Activated gamma-delta T cell treated with Interleukin-2 at 50 U/mL for 16 hours (primary cell): Measurements from ENCODE around the gene MAP3K14.

Experiments
- DNase-seq: peaks from one replicate; pipeline ENCODE4 v3.0.0-alpha.2; 2020

The MAP3K14 gene

DNA sequence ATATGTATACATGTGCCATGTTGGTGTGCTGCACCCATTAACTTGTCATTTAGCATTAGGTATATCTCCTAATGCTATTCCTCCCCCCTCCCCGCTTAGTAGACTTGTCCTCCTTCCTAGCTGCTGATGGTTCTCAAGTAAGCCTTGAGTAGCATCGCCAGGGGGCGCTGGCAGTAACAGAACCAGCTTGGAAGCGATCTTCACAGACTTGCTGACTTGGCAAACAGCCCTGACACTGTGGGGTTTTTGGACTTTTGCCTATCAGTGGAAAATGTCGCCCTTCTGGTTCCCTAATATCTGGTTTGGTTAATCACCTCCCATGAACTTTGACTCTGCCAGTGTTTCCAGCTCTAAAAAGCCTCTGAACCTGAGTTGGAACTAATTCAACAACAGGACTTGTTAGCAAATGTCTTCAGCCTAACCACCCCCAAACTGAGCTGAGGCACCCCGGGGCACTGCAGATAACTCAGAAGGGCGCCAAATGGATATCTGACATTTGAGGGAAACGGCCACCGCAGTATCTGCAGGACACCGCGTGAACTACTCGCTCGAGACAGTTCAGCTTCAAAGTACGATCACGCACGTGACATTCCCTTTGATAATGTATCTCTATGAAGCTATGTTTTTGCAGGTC, 39.5 kb downstream of the MAP3K14 start:
- peak; percentile 91 for DNase-seq

DNA sequence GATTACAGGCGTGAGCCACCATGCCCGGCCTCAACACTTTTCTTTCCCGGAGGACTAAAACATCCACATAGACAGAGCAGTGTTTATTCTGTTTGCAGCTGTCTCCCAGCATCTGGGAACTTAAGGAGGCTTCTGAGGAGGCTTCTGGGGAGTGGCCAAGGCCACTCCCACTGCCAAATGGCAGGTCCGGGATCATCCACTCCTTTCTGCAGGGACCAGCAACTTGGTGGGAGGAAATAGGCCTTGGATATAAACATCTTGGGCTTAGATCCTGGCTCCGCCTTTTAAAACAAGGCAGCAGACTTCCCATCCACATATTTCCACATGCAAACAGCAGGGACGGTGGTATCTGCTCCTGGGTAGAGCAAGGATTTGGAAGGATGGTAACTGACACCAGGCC, 40.8 kb downstream of the MAP3K14 start:
- no peak for DNase-seq

DNA sequence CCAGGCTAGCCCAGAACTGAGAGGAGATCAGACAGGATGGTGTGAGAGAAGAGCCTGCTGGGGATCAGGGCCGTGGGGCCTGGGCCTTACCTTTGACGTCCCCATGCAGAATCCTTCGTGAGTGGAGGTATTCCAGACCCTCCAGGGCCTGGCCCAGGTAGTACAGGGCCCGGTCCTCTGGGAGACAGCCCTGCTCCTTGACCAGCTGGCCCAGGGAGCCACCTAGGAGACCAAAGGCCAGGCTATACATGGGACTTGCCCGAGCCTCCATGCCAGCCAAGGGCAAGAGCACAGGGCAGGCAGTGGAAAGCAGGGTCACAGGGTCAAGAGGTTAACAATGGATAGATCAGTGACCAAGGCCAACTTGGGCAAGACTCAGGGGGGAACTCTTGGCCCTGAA, 42.8 kb downstream of the MAP3K14 start:
- DNase-seq, result no peak

DNA sequence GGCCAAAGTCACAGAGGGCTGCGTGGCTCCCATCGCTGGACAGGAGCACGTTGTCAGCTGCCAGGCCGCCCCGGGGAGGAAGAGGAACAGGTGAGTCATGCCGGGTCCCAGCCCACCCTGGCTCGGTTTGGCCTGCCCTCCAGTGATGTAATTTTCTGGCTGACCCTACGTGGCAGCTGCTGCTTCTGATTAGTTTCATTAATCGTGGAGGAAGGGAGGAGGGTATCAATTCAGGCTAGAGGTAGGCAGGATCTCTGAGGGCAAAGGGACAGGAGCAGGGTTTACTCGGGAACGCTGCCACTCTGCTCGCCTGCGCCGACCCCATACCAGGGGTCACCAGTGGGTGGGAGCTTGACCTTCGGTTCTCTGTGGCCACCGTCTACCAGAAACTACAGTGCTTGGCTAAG, 43.3 kb downstream of the MAP3K14 start:
- no peak for DNase-seq

DNA sequence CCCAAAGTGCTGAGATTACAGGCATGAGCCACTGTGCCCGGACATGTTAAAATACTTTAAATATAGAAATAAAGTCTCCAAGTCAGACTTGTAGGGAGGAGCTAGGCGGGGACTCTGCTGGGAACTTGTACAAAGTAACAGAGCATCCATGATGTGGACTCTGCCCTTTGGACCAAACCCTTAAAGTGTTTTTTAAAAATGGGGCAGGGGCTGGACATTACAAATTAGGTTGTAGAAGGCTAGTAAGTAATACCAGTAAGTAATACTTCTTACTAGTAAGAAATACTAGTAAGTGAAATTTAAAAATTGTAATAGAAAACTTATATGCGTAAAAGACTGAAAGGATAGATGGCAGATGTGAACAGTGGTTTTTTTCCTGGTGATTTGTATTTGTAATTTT, 45.2 kb downstream of the MAP3K14 start:
- no peak for DNase-seq

DNA sequence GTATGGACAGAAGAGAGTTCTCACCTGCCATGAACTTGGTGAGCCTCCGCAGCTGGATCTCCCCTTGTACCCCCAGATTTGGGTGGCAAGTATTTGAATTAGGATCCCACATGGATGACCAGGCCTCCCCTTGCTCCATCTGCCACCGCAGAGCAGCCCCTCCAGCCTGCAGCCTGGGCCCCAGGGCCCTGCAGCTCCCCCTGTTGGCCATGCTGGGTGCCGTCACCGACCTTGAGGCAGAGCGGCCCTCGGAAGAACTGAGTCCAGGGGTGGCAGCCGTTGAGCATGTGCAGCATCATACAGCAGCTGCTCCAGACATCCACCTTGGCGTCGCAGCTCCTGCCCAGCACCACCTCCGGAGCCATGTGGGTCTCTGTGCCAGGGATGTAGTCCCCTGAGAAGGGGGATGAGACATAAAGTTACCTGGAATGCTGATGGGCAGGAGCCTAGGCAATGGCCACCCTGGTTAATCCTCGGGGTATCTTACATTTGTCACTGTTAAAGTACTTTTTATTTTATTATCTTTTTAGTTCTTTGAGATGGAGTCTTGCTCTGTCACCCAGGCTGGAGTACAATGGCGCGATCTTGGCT, 45.9 kb downstream of the MAP3K14 start:
- DNase-seq, result peak; percentile 47

DNA sequence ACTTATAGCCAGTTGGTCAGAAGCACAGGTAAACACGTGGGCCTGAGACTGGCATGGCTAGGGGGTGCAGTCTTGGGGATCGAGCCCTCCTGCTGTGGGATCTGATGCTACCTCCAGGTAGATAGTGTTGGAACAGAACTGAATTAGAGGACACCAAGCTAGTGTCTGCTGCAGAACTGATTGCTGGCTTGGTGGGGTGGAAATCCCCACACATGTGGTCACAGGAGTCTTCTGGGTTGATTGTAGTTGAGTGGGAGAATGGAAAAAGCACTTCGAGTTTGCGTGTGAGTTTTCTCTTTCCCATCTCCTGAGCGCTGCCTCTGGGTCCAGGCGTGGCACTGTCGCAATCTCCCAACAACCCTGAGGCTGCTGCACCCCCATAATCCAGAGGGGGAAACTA, 46.9 kb downstream of the MAP3K14 start:
- DNase-seq, result no peak

DNA sequence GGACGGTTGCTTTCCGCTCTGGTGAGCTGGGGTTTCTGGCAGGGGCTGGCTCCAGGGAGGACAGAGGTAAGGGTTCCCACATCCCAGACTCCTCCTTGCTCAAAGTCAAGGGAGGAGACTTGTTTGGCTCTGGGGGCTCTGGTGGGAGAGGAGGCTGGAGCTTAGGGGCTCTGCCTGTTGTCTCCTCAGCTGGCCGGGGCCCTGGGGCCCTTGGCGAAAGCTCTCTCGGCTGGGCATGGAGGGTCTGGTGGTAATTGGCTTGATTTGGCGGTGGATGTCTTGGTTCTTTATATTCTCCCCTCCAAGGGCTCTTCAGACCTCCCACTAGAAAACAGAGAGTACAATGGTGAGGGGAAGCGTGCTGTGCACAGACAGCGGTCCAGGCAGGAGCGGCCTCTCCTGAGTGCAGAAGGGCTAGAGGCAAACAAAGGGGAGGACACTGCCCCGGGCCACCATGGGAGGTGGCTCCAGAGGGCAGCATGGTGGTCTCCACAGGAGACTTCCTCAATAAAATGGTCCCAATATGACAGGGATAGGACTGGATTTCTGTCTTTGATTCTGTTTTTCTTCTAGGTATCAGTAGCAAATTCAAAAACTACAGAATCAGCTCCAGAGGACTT, 49.3 kb downstream of the MAP3K14 start:
- no peak for DNase-seq

DNA sequence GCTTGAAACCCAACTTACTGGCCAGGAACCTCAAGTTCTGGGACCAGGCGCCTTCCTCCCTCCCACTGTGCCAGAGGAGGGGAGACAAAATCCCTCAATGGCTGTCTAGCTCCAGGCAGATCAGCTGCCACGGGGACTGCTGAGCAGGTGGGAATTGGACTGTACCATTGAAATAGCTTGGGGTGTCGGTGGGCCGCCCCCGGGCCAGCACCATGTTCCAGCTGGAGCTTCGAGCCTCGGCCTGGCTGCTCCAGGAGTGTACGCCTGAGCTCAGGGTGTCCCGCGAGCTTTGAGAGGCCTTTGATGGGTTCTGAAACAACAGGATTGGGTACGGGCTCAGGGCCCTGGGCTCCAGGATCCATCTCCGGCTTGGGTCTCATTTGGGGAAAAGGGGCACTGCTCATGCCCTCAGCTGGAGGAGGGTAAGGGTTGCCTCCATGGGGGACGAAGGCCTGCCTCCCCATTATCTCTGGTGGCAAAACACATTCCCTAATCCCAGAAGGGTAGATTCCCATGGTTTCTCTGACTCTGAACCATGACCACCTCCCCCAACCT, 50.4 kb downstream of the MAP3K14 start:
- no peak for DNase-seq

DNA sequence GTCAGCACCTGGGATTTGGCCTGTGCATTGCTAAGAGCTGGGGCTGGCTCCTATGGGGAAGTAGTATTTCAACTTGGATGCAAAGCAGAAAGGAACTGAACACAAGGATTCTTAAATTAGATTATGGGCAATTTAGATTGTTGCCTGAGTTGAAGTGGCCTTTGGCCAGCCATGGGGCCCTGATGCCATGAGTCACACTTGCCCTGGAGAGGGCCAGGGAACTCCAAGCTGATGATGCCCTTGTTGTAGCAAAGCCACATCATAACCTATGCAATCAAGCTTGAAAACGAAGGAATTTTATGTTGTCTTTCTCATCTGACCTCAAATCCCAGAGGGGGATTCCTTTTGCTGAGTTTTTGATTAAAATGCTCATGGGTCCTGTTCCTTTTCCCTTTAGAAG, 51.0 kb downstream of the MAP3K14 start:
- DNase-seq, result no peak

DNA sequence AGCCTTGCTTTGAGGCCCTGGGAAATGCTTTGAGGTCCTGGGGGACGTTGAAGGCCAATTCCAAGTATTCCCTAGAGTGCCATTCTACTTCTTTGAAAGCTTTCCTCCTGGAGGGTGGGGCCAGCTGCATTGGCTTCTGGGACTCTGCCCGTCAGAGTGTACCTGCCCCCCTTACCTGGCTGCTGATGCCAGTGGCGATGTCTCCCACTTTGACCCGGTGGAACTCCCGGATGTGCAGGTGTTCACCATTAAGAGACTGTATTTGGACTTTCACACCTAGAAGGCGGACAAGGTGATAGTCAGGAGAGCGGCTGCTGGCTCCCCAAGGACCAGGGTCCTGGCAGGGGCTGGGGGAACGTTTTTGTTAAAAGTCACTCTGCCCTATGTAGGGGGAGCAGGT, 51.8 kb downstream of the MAP3K14 start:
- DNase-seq, result no peak

DNA sequence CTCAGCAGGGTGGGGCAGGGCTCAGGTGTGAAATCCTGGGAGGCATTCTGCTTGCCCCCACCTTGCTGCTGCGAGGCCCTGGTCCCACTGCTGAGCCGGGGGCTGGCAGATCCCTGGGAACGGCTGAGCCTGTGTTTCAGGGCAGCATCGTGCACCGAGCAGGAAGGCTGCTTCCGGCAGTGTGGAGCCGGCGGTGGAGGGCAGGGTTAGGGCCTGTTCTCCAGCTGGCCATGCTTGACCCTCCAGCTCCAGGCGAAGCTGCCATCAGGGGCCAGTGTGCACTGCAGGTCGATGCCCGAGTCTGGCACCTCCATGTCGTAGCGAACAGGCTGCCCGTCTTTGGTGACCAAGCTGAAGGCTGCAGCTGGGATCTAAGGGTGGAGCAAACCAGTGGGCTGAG, 52.4 kb downstream of the MAP3K14 start:
- no peak for DNase-seq

DNA sequence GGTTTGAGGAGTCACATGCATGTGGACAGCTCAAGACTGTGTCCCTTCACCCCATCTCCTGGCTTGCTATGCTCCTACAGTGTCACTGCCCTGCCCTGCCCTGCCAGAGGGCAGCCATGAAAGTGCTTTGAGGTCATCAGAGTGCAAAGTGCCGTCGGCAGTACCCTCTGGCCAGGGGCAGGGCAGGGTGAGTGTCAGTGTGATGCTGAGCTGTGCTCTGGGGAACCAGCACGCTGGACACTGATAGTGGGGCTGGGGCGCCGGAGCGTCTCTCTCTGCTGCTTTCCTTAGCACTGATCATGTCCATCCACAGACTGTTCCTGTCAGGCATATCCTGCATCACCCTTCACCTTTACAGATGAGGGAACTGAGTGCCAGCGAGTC, 53.4 kb downstream of the MAP3K14 start:
- DNase-seq, result no peak

DNA sequence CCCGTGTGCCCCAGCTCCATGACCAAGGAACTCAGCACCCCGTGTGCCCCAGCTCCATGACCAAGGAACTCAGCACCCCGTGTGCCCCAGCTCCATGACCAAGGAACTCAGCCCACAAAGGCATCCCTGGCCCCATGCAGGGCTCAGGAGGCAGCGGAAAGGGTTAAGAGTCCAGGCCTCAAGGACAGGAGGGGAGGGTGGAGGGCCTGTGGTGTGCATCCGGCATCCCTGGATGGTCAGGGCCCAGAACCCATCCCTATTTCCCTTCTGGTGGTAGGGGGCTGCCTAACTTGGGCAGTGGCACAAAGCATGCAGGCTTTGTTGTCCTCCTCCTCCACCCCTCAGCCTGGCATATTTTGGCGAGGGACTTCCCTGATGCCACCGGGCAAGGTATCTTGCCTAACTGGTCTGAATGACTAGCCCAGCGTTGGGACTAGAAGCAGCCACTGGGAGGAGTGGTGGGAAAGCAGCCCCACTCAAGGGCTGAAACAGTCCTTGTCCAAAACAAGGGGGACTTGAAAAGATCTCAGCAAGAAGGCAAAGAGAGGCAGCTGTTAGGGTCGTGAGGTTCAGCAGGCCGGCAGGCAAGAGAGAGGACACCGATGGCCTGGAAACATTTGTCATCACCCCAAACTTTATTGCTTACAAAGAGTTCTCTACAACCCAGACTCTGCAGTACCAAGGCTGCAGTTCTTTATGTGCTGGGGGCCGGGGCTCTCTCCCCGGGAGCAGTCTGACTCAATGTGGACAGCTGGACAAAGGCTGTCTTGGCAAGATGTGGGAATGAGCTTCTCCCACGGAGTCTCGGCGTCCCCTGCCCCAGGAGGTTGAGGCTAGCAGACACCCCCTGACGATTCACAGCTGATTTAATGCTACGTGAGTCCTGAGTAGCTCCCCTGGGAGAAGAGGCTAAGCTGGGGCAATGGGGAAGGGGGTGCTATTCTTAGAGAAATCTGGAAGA, 54.0 kb downstream of the MAP3K14 start:
- DNase-seq, result no peak

DNA sequence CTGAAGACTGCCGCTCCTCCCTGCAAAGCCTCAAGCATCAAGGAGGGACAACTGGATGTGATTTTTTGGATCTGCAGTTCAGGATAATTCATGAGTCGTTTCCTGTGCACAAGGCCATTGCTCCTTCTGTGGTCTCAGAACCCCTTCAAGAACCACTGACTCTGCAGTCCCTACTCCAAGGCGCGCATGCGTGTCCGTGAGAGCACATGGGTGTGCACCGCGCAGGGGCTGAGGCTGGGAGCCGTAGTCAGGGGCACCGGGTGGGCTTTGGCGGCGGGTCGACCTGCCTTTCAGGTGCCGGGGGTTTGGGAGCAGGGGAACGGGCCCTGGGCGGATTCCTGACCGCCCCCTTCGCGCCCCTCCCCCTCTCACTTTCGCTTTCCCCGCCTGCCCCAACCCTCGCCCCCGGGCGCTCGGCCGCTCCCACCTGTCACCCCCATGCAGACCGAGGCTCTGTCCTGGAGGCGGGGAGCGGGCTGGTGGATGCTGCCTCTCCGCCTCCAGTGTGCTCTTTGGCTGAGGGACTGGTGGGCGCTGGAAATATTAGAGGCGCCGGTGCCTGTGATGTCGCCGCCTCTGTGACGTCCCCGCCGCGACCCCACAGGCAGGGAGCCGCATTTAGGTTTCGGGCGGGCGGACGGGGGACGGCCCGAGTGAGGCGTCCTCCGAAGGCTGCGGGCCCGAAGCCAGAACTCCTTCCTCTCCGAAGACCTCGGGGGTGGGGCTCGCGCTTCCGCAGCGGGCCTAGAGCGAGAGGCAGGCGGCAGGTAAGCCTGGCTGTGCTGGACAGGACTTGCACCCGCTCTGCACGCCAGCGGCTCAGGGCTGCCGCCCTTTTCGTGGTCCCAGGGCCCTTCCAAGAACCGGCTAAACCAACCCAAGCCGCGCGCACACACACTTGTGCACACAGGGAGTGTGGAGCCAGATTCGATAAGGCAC, 55.0 kb downstream of the MAP3K14 start, which contains the start of gene SPATA32:
TSS of gene SPATA32 (minus strand) at position 518 of the 939 bp plus-strand sequence. CDS start at position 440, 78 bp downstream.
- peak; percentile 69 for DNase-seq

DNA sequence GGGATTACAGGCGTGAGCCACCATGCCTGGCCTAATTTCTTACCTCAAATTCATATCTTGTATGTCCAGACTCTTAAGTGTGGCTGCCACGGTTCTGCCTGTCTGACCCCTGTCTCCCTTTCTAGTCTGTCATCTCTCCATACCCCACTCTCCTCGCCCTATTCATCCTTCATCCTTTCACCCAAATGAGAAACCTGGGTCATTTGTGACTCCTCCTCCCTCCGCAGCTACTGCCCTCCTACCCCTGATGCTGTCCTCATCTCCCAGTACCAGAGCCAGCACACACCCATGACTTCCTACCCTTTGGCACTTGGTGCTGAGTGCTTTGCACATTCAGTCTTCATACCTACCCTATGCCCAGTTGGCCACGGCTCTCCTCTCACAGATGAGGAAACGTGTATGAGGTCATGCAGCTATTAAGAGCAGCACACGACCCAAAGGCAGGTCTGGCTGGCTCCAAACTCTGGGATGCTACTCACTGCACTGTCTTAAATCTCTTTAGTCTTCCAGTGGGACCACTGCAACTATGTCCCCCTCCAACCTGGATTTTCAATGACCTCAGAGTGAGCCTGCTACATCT, 56.5 kb downstream of the MAP3K14 start:
- no peak for DNase-seq

DNA sequence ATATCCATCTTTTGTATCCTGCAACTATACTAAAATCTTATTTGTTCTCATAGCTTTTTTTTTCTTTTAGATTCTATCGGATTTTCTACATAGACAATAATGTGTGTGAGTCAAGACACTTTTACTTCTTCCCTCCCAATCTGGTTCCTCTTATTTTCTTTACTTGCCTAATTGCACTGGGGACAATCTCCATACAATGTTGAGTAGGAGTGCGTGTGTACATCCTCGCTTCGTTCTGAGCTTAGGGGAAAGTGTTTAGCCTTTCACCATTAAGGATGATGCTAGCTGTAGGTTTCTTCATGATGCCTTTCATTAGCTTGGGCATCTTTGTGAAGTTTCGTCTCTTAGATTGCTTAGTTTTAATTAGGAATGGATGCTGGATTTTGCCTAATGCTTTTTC, 57.8 kb downstream of the MAP3K14 start:
- DNase-seq, result no peak

DNA sequence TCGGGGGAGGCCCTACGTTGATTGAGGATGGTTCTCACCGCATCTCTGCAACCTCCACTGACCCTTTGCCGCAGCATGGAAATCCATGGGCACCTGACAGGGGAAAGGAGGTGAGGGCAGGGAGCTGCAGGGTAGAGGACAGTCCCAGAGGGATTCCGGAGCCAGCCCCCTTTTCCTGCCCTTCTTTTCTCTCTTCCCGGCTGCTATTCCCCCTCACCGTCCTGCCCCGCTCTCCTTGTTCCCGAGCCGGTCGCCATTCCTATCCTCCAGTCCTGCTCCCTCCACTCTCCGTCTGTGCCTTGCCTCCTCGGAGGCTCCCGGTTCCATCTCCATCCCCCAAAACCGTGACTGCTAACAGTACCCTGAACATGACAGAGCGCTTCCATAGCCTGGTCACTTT, 59.7 kb downstream of the MAP3K14 start:
- DNase-seq, result no peak

DNA sequence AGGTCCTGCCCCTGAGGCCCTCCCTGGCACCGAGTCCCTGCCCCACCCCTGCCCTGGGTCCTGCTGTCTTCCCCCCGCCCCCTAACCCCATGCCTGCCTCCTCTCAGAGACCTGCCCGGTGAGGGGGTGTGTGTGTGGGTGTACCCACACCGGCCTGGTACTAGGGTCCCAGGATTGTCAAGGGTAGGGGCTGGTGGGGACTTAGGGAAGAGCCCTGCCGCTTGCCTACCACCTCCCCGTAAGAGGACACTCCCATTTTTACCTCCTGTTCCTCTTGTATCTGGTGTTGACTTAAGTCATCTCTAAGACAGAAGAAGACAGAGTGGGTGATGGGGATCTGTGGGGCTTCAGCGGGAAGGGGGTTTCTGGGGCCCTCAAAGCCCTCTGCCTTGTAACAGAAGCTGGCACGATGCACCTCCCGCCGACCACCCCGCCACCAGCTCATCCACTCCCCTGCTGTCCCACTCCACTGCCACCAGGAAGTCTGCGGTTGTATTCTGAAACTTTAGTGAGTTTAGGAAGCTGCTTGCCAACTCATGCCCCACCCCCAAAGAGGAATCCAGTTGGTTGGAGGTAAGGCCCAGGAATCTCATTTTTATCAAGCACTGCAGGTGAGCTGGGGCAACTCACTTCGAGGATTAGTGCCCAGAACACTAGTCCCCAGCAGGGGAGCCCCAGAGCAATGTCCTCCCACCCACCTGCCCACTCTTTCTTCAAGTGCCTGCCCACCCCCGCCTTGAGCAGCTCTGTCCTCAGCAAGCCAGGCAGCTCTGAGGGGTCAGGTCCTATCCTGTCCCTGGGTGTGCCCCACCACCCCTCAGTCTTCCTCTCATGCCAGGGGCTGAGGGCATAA, 60.5 kb downstream of the MAP3K14 start:
- no peak for DNase-seq

DNA sequence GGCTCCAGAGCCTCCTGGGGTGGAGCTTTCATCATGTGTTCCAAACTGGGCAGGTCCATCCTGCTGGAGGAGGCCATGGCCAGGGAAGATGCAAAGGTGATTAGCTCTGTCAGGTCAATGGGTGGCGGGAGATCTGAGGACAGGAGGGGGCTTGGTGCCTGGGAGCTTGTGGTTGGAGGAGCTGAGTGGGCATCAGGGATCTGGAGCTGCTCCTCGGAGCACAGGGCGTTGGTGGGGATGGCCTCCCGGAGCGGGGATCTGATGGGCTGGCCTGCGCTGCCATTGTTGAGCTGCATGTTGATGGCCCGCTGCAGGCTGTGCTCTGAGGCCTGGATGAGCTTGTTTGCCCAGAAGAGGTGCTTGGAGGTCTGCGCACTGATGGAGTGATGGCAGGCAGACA, 61.5 kb downstream of the MAP3K14 start:
- DNase-seq, result no peak

DNA sequence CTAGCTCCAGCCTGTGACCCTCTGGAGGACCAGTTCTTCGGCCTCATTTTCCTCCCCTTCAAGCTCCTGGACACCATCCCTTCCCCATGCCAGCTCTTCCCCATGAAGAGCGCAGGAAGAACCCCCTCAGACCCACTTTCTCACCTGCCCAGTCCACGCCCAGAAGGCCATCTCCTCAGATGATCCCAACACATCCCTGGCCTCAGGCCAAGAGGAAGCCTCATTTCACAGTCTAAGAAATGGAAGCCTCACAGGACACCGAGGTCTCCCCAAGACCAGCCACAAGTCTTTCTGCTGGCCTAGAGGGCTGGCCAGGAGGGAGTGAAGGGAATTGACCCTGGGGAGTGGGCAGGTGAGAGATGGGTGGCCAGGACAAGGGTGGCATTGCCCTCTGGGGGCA, 62.9 kb downstream of the MAP3K14 start:
- DNase-seq, result no peak
